SK-N-SH (cell line): Measurements from ENCODE around the gene UBXN1. TPM values are rescaled to one million over a fixed set of nuclear protein-coding genes. Genes with fewer than 3 reads are reported as not detected.

ENCODE experiments used
- CTCF ChIA-PET: fragments of 300-600, 350-600 bp; formaldehyde crosslinking; extraction: SDS; loops from one replicate; lab custom pipeline; 2021; lab: Yijun Ruan, JAX
- POLR2A ChIA-PET: fragments of 350-600 bp; sonication (Branson Sonifier 250); formaldehyde crosslinking; extraction: SDS; loops from one replicate; lab custom pipeline; 2020; ENCODE audit warnings: antibody characterized with exemption, inconsistent platforms; lab: Yijun Ruan, JAX
- DNase-seq: peaks from one replicate; pipeline ENCODE4 v3.0.0; 2012
- H2AFZ ChIP-seq: fragments of 200-600 bp; sonication (generic); 2 replicates; pipeline ENCODE4 v1.8.1; 2016; ENCODE audit warnings: antibody characterized with exemption, mild to moderate bottlenecking, low read depth
- H3F3A ChIP-seq: fragments of 200-600 bp; sonication (generic); replicated peaks from 2 replicates; pipeline ENCODE3; 2016; ENCODE audit warnings: antibody characterized with exemption, mild to moderate bottlenecking; ENCODE audit not compliant: insufficient read depth
- H3K27ac ChIP-seq, 2 experiments: fragments of 200-500 bp in 1 of 2; fragments of 200-600 bp in 1 of 2; sonication (Bioruptor generic) in 1 of 2; sonication (generic), shearing (Covaris generic) in 1 of 2; 2 replicates each; pipeline versions ENCODE4 v1.5.1 to v1.6.1; 2014 to 2016; ENCODE audit warnings: low read depth in 2 of 2, inconsistent platforms in 1 of 2, low read length in 1 of 2, mild to moderate bottlenecking in 1 of 2, mixed read lengths in 1 of 2
- H3K27me3 ChIP-seq: fragments of 200-600 bp; sonication (generic), shearing (Covaris generic); 2 replicates; pipeline ENCODE4 v1.6.1; 2016; ENCODE audit warnings: mixed run types; ENCODE audit not compliant: insufficient read depth
- H3K36me3 ChIP-seq, 2 experiments: fragments of 200-500 bp in 1 of 2; fragments of 200-600 bp in 1 of 2; sonication (Bioruptor generic) in 1 of 2; sonication (generic) in 1 of 2; replicated peaks in 1 of 2; 2 replicates each; pipeline versions ENCODE3 to v1.5.1; 2014 to 2016; ENCODE audit warnings: low read length in 1 of 2, mild to moderate bottlenecking in 1 of 2; ENCODE audit not compliant: insufficient read depth in 2 of 2, control insufficient read depth in 1 of 2
- H3K4me1 ChIP-seq, 2 experiments: fragments of 200-500 bp in 1 of 2; fragments of 200-600 bp in 1 of 2; sonication (Bioruptor generic) in 1 of 2; sonication (generic), shearing (Covaris generic) in 1 of 2; 2 replicates each; pipeline versions ENCODE4 v1.5.1 to v1.6.1; 2014 to 2016; ENCODE audit warnings: low read depth in 1 of 2, low read length in 1 of 2, mixed run types in 1 of 2; ENCODE audit not compliant: insufficient read depth in 2 of 2, control insufficient read depth in 1 of 2
- H3K4me2 ChIP-seq: fragments of 200-600 bp; sonication (generic), shearing (Covaris generic); 2 replicates; pipeline ENCODE4 v1.6.1; 2017; ENCODE audit warnings: mixed run types
- H3K4me3 ChIP-seq, 2 experiments: fragments of 200-500 bp in 1 of 2; fragments of 200-600 bp in 1 of 2; sonication (Bioruptor generic) in 1 of 2; sonication (generic), shearing (Covaris generic) in 1 of 2; 2 replicates each; pipeline versions ENCODE4 v1.5.1 to v1.8.1; 2014 to 2016; ENCODE audit warnings: low read depth in 2 of 2, inconsistent platforms in 1 of 2, low read length in 1 of 2, mild to moderate bottlenecking in 1 of 2, mixed read lengths in 1 of 2, moderate library complexity in 1 of 2
- H3K79me2 ChIP-seq: fragments of 200-600 bp; sonication (generic); 2 replicates; pipeline ENCODE4 v1.8.1; 2017; ENCODE audit warnings: mild to moderate bottlenecking; ENCODE audit not compliant: insufficient read depth
- H3K9ac ChIP-seq: fragments of 200-600 bp; sonication (generic); 2 replicates; pipeline ENCODE4 v1.6.1; 2017; ENCODE audit warnings: mixed run types
- H3K9me2 ChIP-seq: fragments of 200-600 bp; sonication (generic); 2 replicates; pipeline ENCODE4 v1.6.1; 2017; ENCODE audit warnings: mixed run types
- H3K9me3 ChIP-seq: fragments of 200-600 bp; sonication (generic); 2 replicates; pipeline ENCODE4 v1.6.1; 2017; ENCODE audit warnings: mixed run types, mild to moderate bottlenecking, moderate library complexity
- H4K20me1 ChIP-seq: fragments of 200-600 bp; sonication (generic); 2 replicates; pipeline ENCODE4 v1.6.1; 2017; ENCODE audit warnings: mild to moderate bottlenecking, mixed run types; ENCODE audit not compliant: insufficient read depth
- FOXM1 ChIP-seq: IDR thresholded peaks from 2 replicates; pipeline ENCODE4 v1.4.0; 2012; ENCODE audit warnings: low read depth, mild to moderate bottlenecking
- GATA2 ChIP-seq: sonication (generic); formaldehyde crosslinking; IDR thresholded peaks from 2 replicates; pipeline ENCODE4 v1.5.0; 2020; ENCODE audit warnings: mild to moderate bottlenecking, missing genetic modification reagents
- MXI1 ChIP-seq: IDR thresholded peaks from 2 replicates; pipeline ENCODE4 v1.6.1; 2012; ENCODE audit warnings: mild to moderate bottlenecking, low read depth, low read length, improper control_type of control experiment
- POLR2AphosphoS5 ChIP-seq: IDR thresholded peaks from 2 replicates; pipeline ENCODE4 v1.6.1; 2012; ENCODE audit warnings: low read depth, low read length
- SIN3A ChIP-seq: IDR thresholded peaks from 2 replicates; pipeline ENCODE4 v1.6.1; 2012; ENCODE audit warnings: low read depth, mild to moderate bottlenecking, low read length, moderate library complexity, borderline replicate concordance
- TEAD4 ChIP-seq: IDR thresholded peaks from 2 replicates; pipeline ENCODE4 v1.4.0; 2012; ENCODE audit warnings: mild to moderate bottlenecking, borderline replicate concordance; ENCODE audit not compliant: insufficient read depth
- WGBS: methylation state at CpG from one replicate; pipeline ENCODE4 v1.1.6; 2017; ENCODE audit warnings: low lambda C conversion rate; 5-methylcytosine and 5-hydroxymethylcytosine counted together
- polyA plus RNA-seq, 3 experiments: library from polyadenylated mRNA; depleted of rRNA; stranded (reverse); fragments of >200 nt; gene quantifications; 2 replicates each; pipeline ENCODE4 v1.2.3, GENCODE V29; 2012
- TF ChIP-seq, protein P1 (sequence below): IDR thresholded peaks from 2 replicates; pipeline ENCODE4 v1.6.1; 2012; ENCODE audit warnings: mild to moderate bottlenecking, low read depth, low read length, moderate library complexity
- TF ChIP-seq, protein P2 (sequence below): IDR thresholded peaks from 2 replicates; pipeline ENCODE4 v1.4.0; 2012; ENCODE audit warnings: low read depth, borderline replicate concordance
- TF ChIP-seq, protein P3 (sequence below): fragments of 200-600 bp; sonication (generic); IDR thresholded peaks from 2 replicates; pipeline ENCODE4 v1.6.1; 2017; ENCODE audit warnings: antibody characterized with exemption, mild to moderate bottlenecking, moderate library complexity
- TF ChIP-seq, protein P4 (sequence below): fragments of 150-350 bp; IDR thresholded peaks from 2 replicates; pipeline ENCODE4 v1.6.1; 2016; ENCODE audit warnings: mild to moderate bottlenecking, low read depth, low read length

The UBXN1 gene
- polyA plus RNA-seq, 1 of the 3 experiments (the other 2 are of a cell fraction): 256 TPM

DNA sequence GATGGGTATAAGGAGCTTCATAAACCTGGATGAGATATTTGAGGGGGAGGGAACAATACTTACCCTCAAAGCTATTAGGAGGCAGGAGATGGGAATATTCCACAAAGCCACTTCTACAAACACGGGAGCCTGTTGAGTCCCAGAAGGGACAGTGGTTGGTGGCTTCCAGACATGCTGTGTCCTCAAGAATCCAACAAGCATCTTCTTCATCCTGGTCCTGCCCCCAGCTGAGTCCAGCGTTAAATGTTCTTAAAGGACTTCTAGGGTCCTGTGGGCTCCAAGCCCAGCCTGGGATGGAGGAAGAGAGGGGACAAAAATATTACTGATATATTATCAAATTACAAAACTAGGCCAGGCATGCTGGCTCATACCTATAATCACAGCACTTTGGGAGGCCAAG, 11.4 kb downstream of the UBXN1 start (continued):
- TF ChIP-seq, protein P1, sequence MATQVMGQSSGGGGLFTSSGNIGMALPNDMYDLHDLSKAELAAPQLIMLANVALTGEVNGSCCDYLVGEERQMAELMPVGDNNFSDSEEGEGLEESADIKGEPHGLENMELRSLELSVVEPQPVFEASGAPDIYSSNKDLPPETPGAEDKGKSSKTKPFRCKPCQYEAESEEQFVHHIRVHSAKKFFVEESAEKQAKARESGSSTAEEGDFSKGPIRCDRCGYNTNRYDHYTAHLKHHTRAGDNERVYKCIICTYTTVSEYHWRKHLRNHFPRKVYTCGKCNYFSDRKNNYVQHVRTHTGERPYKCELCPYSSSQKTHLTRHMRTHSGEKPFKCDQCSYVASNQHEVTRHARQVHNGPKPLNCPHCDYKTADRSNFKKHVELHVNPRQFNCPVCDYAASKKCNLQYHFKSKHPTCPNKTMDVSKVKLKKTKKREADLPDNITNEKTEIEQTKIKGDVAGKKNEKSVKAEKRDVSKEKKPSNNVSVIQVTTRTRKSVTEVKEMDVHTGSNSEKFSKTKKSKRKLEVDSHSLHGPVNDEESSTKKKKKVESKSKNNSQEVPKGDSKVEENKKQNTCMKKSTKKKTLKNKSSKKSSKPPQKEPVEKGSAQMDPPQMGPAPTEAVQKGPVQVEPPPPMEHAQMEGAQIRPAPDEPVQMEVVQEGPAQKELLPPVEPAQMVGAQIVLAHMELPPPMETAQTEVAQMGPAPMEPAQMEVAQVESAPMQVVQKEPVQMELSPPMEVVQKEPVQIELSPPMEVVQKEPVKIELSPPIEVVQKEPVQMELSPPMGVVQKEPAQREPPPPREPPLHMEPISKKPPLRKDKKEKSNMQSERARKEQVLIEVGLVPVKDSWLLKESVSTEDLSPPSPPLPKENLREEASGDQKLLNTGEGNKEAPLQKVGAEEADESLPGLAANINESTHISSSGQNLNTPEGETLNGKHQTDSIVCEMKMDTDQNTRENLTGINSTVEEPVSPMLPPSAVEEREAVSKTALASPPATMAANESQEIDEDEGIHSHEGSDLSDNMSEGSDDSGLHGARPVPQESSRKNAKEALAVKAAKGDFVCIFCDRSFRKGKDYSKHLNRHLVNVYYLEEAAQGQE: no peak
- TF ChIP-seq GATA2 (CRISPR knock-in tag) (no peak), SIN3A (no peak)
- TF ChIP-seq, protein P2, sequence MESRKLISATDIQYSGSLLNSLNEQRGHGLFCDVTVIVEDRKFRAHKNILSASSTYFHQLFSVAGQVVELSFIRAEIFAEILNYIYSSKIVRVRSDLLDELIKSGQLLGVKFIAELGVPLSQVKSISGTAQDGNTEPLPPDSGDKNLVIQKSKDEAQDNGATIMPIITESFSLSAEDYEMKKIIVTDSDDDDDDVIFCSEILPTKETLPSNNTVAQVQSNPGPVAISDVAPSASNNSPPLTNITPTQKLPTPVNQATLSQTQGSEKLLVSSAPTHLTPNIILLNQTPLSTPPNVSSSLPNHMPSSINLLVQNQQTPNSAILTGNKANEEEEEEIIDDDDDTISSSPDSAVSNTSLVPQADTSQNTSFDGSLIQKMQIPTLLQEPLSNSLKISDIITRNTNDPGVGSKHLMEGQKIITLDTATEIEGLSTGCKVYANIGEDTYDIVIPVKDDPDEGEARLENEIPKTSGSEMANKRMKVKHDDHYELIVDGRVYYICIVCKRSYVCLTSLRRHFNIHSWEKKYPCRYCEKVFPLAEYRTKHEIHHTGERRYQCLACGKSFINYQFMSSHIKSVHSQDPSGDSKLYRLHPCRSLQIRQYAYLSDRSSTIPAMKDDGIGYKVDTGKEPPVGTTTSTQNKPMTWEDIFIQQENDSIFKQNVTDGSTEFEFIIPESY: no peak

DNA sequence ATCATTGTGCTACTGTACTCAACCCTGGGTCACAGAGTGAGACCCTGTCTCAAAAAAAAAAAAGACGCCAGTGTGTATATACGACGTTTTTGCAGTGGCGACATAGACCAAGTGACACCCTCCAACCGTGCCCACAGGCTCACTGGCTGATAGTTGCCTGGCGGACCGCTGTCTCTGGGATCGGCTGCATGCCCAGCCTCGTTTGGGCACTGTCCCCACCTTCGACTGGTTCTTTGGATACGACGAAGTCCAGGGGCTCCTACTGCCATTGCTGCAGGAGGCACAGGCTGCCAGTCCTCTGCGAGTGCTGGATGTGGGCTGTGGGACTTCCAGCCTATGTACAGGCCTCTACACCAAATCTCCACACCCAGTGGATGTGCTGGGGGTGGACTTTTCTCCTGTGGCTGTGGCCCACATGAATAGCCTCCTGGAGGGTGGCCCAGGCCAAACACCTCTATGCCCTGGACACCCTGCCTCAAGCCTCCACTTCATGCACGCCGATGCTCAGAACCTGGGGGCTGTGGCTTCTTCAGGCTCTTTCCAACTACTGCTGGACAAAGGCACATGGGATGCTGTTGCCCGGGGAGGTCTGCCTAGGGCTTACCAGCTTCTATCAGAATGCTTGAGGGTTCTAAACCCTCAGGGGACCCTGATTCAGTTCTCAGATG, 12.5 kb downstream of the UBXN1 start:
- Histone ChIP-seq H3K9me3 (no peaks in the 10 kb centered on the region), H3K27me3 (no peaks in the 10 kb centered on the region)

More for the DNA sequence above, 12.5 kb downstream of the UBXN1 start:
- Histone ChIP-seq H2AFZ (no peak overlapping the region), H3F3A (peaks cover 38% of the 10 kb centered on the region), H3K36me3 (peaks cover 20 to 32% of the 10 kb centered on the region in 2 experiments), H3K79me2 (peaks cover 71% of the 10 kb centered on the region), H3K9me2 (no peaks in the 10 kb centered on the region), H3K9ac (peak overlapping the region; percentile 92), H3K27ac (peak overlapping the region; percentile 91 to 92), H3K4me2 (peak overlapping the region; percentile 96), H3K4me1 (peaks cover 16 to 21% of the 10 kb centered on the region in 2 experiments; a peak in 3 of 4 replicates), H3K4me3 (peak overlapping the region; percentile 78 to 95), H4K20me1 (no peaks in the 10 kb centered on the region)
- DNase-seq: no peak
- TF ChIP-seq FOXM1 (no peak), MXI1 (0 out of 2 replicates have a peak, but pooled peaks have one; percentile 34), POLR2AphosphoS5 (no peak; the same call in 1 of the 2 replicates), SIN3A (peak; percentile 28; the same call in 1 of the 2 replicates), TEAD4 (no peak)
- TF ChIP-seq, protein P3, sequence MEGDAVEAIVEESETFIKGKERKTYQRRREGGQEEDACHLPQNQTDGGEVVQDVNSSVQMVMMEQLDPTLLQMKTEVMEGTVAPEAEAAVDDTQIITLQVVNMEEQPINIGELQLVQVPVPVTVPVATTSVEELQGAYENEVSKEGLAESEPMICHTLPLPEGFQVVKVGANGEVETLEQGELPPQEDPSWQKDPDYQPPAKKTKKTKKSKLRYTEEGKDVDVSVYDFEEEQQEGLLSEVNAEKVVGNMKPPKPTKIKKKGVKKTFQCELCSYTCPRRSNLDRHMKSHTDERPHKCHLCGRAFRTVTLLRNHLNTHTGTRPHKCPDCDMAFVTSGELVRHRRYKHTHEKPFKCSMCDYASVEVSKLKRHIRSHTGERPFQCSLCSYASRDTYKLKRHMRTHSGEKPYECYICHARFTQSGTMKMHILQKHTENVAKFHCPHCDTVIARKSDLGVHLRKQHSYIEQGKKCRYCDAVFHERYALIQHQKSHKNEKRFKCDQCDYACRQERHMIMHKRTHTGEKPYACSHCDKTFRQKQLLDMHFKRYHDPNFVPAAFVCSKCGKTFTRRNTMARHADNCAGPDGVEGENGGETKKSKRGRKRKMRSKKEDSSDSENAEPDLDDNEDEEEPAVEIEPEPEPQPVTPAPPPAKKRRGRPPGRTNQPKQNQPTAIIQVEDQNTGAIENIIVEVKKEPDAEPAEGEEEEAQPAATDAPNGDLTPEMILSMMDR: no peak
- TF ChIP-seq, protein P4, sequence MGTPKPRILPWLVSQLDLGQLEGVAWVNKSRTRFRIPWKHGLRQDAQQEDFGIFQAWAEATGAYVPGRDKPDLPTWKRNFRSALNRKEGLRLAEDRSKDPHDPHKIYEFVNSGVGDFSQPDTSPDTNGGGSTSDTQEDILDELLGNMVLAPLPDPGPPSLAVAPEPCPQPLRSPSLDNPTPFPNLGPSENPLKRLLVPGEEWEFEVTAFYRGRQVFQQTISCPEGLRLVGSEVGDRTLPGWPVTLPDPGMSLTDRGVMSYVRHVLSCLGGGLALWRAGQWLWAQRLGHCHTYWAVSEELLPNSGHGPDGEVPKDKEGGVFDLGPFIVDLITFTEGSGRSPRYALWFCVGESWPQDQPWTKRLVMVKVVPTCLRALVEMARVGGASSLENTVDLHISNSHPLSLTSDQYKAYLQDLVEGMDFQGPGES: no peak
- 29% methylated on average over 13 of the region's 16 CpGs for WGBS
- ChIA-PET CTCF (interaction anchor here (1.0 to 1.8 kb wide), 5 partner anchors 13 to 41 kb away, joined by 3 to 6 read pairs (median 4); partner anchors contain the start of genes BSCL2, GANAB, GNG3 and INTS5), POLR2A (interaction anchor here (0.7 to 3.7 kb wide), 18 partner anchors 10 to 271 kb away, joined by 3 to 52 read pairs (median 14); partner anchors contain the start of genes B3GAT3, BSCL2, EEF1G and GANAB)
